ENCODE results near the gene L3MBTL4.

- TF ChIP-seq CTCF (IDR thresholded peaks at IDR 0.05 in 2 of 3, conservative IDR thresholded peaks at IDR 0.05 in 1 of 3; ENCODE audit: borderline replicate concordance in 1 of 3, insufficient read depth in 1 of 3, low read depth in 2 of 3, low read length in 2 of 3) (no peak), EZH2 (IDR thresholded peaks at IDR 0.05) (no peak), POLR2AphosphoS5 (IDR thresholded peaks at IDR 0.05; ENCODE audit: low read depth, low read length) (no peak), EGR1 (IDR thresholded peaks at IDR 0.05; ENCODE audit: low read depth) (no peak), ZNF274 (IDR thresholded peaks at IDR 0.05; ENCODE audit: low read depth, low read length) (no peak), POLR2A (IDR thresholded peaks at IDR 0.05; ENCODE audit: borderline replicate concordance, extremely low read depth, insufficient read depth, insufficient read length) (no peak), RAD21 (IDR thresholded peaks at IDR 0.05; ENCODE audit: low read depth) (no peak)
Observed at GRCh38 chr18:6249788-6250187, 164.9 kb downstream of the L3MBTL4 start.
